Liver (tissue), 9 donors: ENCODE data around the gene CHAC2. TPM values are rescaled to one million over a fixed set of nuclear protein-coding genes. Genes with fewer than 3 reads are reported as not detected.
A peak's percentile ranks its signal among the peaks of the same experiment; 100 is the strongest.
"Not testable (repeated sequence)": the region's sequence is repeated elsewhere in the genome, so short reads cannot be mapped to it uniquely, and the experiment has no call there.

ENCODE experiments used
- DNase-seq: peaks from one replicate; pipeline ENCODE4 v3.0.0-alpha.2; 2017; ENCODE audit warnings: low spot score
- H3K27ac ChIP-seq, 2 donors: one replicate each; pipeline ENCODE4 v1.7.0; 2013; ENCODE audit warnings: inconsistent platforms in 2 of 2, low read length in 2 of 2, control low read depth in 1 of 2, low read depth in 1 of 2, mild to moderate bottlenecking in 1 of 2
- H3K27me3 ChIP-seq, 4 donors: one replicate each; pipeline versions ENCODE4 v1.6.1 to v1.7.0; 2013; ENCODE audit warnings: low read length in 3 of 4, inconsistent platforms in 1 of 4, mild to moderate bottlenecking in 1 of 4, moderate library complexity in 1 of 4; ENCODE audit not compliant: control insufficient read depth in 4 of 4, insufficient read depth in 4 of 4
- H3K36me3 ChIP-seq, 4 donors: one replicate each; pipeline versions ENCODE4 v1.6.1 to v1.7.0; 2013; ENCODE audit warnings: low read length in 3 of 4, mild to moderate bottlenecking in 3 of 4, low read depth in 1 of 4, moderate library complexity in 1 of 4; ENCODE audit not compliant: control insufficient read depth in 4 of 4, insufficient read depth in 3 of 4
- H3K4me1 ChIP-seq, 4 donors: one replicate each; pipeline versions ENCODE4 v1.6.1 to v1.7.0; 2013; ENCODE audit warnings: low read length in 3 of 4, mild to moderate bottlenecking in 3 of 4, moderate library complexity in 1 of 4; ENCODE audit not compliant: control insufficient read depth in 4 of 4, insufficient read depth in 4 of 4
- H3K4me3 ChIP-seq, 3 donors: one replicate each; pipeline versions ENCODE4 v1.6.1 to v1.7.0; 2013; ENCODE audit warnings: low read length in 3 of 3, control low read depth in 1 of 3, low read depth in 1 of 3, mild to moderate bottlenecking in 1 of 3
- H3K9ac ChIP-seq, 2 donors: one replicate each; pipeline ENCODE4 v1.7.0; 2013; ENCODE audit warnings: low read length in 2 of 2, mild to moderate bottlenecking in 2 of 2, moderate library complexity in 2 of 2, control low read depth in 1 of 2, low read depth in 1 of 2
- H3K9me3 ChIP-seq, 4 donors: one replicate each; pipeline versions ENCODE4 v1.6.1 to v1.7.0; 2013; ENCODE audit warnings: low read length in 3 of 4; ENCODE audit not compliant: control insufficient read depth in 4 of 4
- CTCF ChIP-seq: fragments of 150-350 bp; IDR thresholded peaks from 2 replicates; pipeline ENCODE4 v1.5.1; 2017; ENCODE audit warnings: improper control_type of control experiment, low read depth, low read length; ENCODE audit not compliant: missing input control
- EGR1 ChIP-seq, 2 donors: IDR thresholded peaks; 2 replicates each; pipeline ENCODE4 v1.6.1; 2016 to 2018; ENCODE audit warnings: antibody characterized with exemption in 2 of 2, low read depth in 2 of 2
- FOXA1 ChIP-seq: IDR thresholded peaks from 2 replicates; pipeline ENCODE4 v1.6.1; 2016; ENCODE audit warnings: antibody characterized with exemption
- FOXA2 ChIP-seq: IDR thresholded peaks from 2 replicates; pipeline ENCODE4 v1.6.1; 2016; ENCODE audit warnings: antibody characterized with exemption
- GABPA ChIP-seq, 2 donors: IDR thresholded peaks in 1 of 2; conservative IDR thresholded peaks in 1 of 2; 2 replicates each; pipeline ENCODE4 v1.6.1; 2016; ENCODE audit warnings: antibody characterized with exemption in 2 of 2, mild to moderate bottlenecking in 1 of 2, moderate library complexity in 1 of 2
- HNF4A ChIP-seq, 2 donors: conservative IDR thresholded peaks; 2 replicates each; pipeline ENCODE4 v1.6.1; 2016; ENCODE audit warnings: antibody characterized with exemption in 2 of 2, mild to moderate bottlenecking in 2 of 2
- HNF4G ChIP-seq: IDR thresholded peaks from 2 replicates; pipeline ENCODE4 v1.6.1; 2016; ENCODE audit warnings: antibody characterized with exemption
- JUND ChIP-seq, 2 donors: IDR thresholded peaks; 2 replicates each; pipeline ENCODE4 v1.6.1; 2016; ENCODE audit warnings: antibody characterized with exemption in 2 of 2
- NR2F2 ChIP-seq: IDR thresholded peaks from 2 replicates; pipeline ENCODE4 v1.6.1; 2016; ENCODE audit warnings: antibody characterized with exemption
- RAD21 ChIP-seq, 2 donors: IDR thresholded peaks; 2 replicates each; pipeline ENCODE4 v1.6.1; 2016; ENCODE audit warnings: antibody characterized with exemption in 2 of 2, mild to moderate bottlenecking in 2 of 2
- YY1 ChIP-seq: IDR thresholded peaks from 2 replicates; pipeline ENCODE4 v1.6.1; 2016; ENCODE audit warnings: antibody characterized with exemption, mild to moderate bottlenecking
- ZBTB33 ChIP-seq: IDR thresholded peaks from 2 replicates; pipeline ENCODE4 v1.6.1; 2016; ENCODE audit warnings: antibody characterized with exemption
- WGBS: extraction: QIAGEN DNeasy Blood & Tissue Kit; methylation state at CpG from one replicate; pipeline ENCODE4 v1.1.7; 2013; 5-methylcytosine and 5-hydroxymethylcytosine counted together
- polyA plus RNA-seq, 2 donors: library from polyadenylated mRNA; stranded (reverse) in 1 of 2; unstranded in 1 of 2; fragments of 200-250 nt in 1 of 2; fragments of >200 nt in 1 of 2; fragmentation: Nextera tagmentation in 1 of 2; extraction: Ambion mirVana in 1 of 2; gene quantifications; one replicate each; pipeline versions ENCODE4 v1.2.1 to v1.2.3, GENCODE V29; 2013 to 2015
- total RNA-seq, 2 donors: library from RNA; depleted of rRNA; stranded (reverse); fragments of >200 nt; gene quantifications; one replicate each; pipeline ENCODE4 v1.2.3, GENCODE V29; 2014
- donor health status: healthy.
- donor health status: healthy.
- donor health status: healthy.
- donor health status: healthy.
- donor health status: healthy.

The CHAC2 gene
- total and polyA plus RNA-seq, 4 donors, result 2.6 to 7.0 (median 4.3) TPM

GRCh38 chr2:53756644-53757043, 11.0 kb upstream of the CHAC2 start (continued):
- TF ChIP-seq FOXA1 (no peak), YY1 (no peak)

GRCh38 chr2:53757206-53757605, 10.4 kb upstream of the CHAC2 start:
- not testable (repeated sequence) for H3K4me1 ChIP-seq, H3K36me3 ChIP-seq, H3K27me3 ChIP-seq, DNase-seq, H3K4me3 ChIP-seq, H3K9me3 ChIP-seq, H3K9ac ChIP-seq, H3K27ac ChIP-seq
- WGBS, result 99% methylated on average over 14 of the region's 14 CpGs

- no peak for DNase-seq
- Histone ChIP-seq H3K27me3 (no peaks in the 10 kb centered on the region), H3K27ac (no peak overlapping the region), H3K4me1 (peaks cover 0 to 8% (median 4%) of the 10 kb centered on the region in 4 donors), H3K36me3 (peaks cover 3 to 9% (median 5%) of the 10 kb centered on the region in 4 donors), H3K4me3 (no peak overlapping the region), H3K9me3 (no peaks in the 10 kb centered on the region), H3K9ac (no peak overlapping the region)
- WGBS, result 100% methylated on average over 1 of the region's 1 CpG
- no peak for TF ChIP-seq FOXA2
- TF ChIP-seq HNF4A (conservative IDR thresholded peaks at IDR 0.05), result no peak
- TF ChIP-seq NR2F2, result no peak
- no peak for TF ChIP-seq FOXA1
- TF ChIP-seq RAD21 (IDR thresholded peaks at IDR 0.05), result no peak
- no peak for TF ChIP-seq CTCF
- no peak for TF ChIP-seq EGR1 (IDR thresholded peaks at IDR 0.05; ENCODE audit: low read depth in 2 of 2)
- no peak for TF ChIP-seq GABPA (IDR thresholded peaks at IDR 0.05 in 1 of 2, conservative IDR thresholded peaks at IDR 0.05 in 1 of 2)
- TF ChIP-seq YY1, result no peak
- TF ChIP-seq JUND (IDR thresholded peaks at IDR 0.05), result no peak
These were observed 1.8 kb upstream of the CHAC2 start for GRCh38 chr2:53765767-53766166.

- Histone ChIP-seq H3K27me3 (no peaks in the 10 kb centered on the region), H3K9me3 (no peaks in the 10 kb centered on the region), H3K4me1 (peaks cover 0 to 8% (median 4%) of the 10 kb centered on the region in 4 donors), H3K4me3 (peak overlapping the region; percentile 70 to 97 (median 94)), H3K9ac (peak overlapping the region; percentile 50 to 85), H3K36me3 (peaks cover 3% of the 10 kb centered on the region in 4 donors), H3K27ac (peak overlapping the region; percentile 73 to 74)
- DNase-seq, result no peak
- no peak for TF ChIP-seq FOXA1
- TF ChIP-seq YY1, result peak; percentile 1
- TF ChIP-seq ZBTB33, result no peak
- TF ChIP-seq HNF4G, result no peak
- TF ChIP-seq FOXA2, result no peak
- WGBS, result 2% methylated on average over 12 of the region's 12 CpGs
These were observed 588 bp downstream of the CHAC2 start for GRCh38 chr2:53768242-53768542.
